WI38 (cell line): ENCODE results near the gene PKD1L1.

Source experiments
- H3K4me3 ChIP-seq: 2 replicates; pipeline ENCODE4 v1.5.1; 2011; ENCODE audit warnings: low read depth, mild to moderate bottlenecking, control low read depth, low read length
- TF ChIP-seq, protein P1 (sequence below): IDR thresholded peaks from 2 replicates; pipeline ENCODE4 v1.5.1; 2012; ENCODE audit warnings: low read depth, mild to moderate bottlenecking, control low read depth, low read length

PKD1L1 gene

DNA sequence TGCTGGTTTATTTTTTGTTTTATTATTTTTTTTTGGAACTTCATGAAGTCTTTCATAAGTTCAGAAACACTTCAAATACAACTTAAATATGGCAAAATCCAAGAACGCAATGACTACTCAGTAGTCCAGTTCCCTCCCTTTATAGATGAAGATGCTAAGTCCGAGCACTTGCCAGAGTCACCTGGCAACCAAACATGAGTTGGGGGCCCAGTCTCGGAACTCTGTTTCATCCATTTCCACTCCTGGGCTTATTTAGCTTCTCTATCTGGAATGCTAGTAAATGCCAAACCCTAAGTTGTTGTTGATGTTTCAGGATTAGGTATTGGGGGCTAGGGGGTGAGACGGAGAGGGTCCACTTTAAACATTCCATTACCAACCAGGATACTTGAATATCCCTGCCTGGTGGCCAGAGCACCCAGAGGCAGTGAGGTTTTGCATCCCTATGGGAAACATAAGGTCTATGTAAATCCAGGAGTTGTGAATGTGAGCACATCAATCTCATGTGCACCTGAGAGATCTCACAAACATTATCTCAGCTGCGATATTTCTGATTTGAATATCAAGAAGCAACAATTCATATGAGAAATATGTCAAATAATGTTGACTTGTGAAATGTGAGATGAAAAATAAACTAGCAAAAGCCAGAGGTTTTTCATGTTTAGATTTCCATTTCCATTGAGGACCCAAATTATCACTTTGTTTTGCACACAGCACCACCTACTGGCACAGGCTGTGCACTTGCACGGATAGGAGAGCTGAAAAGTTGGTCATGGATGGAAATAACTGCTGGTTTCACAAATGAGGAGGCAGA lies 129.3 kb downstream of the PKD1L1 start:
- no peak overlapping the region for H3K4me3 ChIP-seq
- TF ChIP-seq, protein P1, sequence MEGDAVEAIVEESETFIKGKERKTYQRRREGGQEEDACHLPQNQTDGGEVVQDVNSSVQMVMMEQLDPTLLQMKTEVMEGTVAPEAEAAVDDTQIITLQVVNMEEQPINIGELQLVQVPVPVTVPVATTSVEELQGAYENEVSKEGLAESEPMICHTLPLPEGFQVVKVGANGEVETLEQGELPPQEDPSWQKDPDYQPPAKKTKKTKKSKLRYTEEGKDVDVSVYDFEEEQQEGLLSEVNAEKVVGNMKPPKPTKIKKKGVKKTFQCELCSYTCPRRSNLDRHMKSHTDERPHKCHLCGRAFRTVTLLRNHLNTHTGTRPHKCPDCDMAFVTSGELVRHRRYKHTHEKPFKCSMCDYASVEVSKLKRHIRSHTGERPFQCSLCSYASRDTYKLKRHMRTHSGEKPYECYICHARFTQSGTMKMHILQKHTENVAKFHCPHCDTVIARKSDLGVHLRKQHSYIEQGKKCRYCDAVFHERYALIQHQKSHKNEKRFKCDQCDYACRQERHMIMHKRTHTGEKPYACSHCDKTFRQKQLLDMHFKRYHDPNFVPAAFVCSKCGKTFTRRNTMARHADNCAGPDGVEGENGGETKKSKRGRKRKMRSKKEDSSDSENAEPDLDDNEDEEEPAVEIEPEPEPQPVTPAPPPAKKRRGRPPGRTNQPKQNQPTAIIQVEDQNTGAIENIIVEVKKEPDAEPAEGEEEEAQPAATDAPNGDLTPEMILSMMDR: peak; percentile 95

DNA sequence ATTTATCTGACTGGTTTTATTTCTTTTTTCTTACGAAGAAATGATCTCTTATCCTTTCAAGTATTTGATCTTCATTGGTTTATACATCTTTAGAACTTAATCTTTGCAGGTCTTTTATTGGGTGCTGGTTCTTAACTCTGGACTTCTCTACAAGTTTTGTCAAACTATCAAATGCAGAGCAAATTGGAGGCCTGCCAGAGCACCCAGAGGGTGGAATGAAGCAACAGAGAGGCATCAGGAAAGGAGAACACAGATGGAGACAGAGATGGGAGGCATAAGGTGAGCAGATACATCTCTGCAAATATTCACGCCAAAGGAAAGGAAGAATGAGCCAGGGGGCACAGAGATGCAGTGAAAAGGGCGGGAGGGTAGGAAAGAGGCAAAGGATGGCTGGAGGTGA lies 130.3 kb downstream of the PKD1L1 start:
- TF ChIP-seq, protein P1: no peak
- no peak overlapping the region for H3K4me3 ChIP-seq

DNA sequence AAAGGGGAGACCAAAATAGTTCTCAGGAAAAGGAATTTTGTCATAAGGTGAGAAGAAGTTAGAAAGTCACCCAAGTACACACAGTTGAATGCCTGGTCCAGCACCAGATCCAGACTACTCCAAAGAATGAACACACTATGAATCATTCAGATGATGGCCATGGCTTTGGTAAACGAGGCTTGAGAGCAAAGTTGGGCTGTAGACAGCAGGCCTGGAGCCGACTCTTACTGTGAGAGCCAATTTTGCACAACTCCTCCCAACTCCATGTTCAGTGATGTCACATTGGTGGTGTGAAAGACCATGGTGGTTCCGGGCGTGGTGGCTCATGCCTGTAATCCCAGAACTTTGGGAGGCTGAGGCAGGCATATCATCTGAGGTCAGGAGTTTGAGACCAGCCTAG lies 131.6 kb downstream of the PKD1L1 start:
- no peak overlapping the region for H3K4me3 ChIP-seq
- TF ChIP-seq, protein P1: no peak

DNA sequence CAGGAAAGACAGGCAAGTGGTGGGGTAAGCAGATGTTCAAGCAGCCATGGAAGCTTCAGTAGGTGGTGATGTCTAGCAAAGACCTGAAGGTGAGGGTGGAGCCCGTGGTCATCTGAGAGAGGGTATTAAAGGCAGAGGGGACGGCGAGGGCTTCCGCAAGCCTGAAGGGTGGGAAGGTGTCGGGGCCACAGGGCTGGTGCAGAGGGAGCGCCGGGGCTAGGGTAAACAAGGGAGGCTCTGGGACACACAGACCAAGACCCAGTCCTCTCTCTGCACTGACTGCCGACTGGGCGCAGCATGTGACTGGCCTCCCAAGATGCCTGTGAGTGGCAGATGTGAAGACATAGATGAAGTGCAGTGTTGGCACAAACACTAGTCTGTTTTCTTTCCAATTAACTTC lies 132.4 kb downstream of the PKD1L1 start:
- no peak overlapping the region for H3K4me3 ChIP-seq
- TF ChIP-seq, protein P1: no peak

DNA sequence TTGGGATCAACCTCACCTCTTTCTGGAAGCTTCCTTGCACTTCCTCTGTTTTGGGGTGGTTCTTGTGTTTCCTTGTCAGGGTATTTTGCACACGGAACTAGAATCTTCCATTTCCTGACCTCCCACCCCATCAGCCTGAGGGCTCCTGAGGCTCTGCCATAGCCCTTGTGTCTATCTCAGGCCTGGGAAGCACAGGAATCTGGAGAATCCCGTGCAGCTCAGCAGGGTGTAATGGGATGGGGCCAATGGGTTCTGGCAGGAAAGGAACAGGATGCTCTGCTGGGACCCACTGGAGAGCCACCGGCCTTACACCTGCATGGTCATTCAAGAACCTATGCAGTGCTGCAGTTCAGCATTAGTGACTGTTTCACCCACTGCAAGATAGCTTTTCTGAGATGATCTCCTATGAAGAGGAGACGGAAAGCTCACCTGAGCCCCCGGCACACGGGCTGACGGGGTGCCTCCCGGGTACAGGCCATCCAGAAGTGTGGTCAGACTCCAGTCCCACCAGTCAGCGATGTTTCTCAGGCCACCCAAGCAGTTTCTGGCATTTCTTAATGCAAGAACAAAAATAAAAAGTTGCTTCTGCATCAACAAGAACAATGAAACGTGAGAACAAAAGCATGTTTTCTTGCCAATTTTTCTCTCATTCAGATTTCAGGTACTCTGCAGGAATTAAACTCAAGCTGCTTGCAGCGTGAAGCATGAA lies 133.2 kb downstream of the PKD1L1 start:
- TF ChIP-seq, protein P1: no peak

DNA sequence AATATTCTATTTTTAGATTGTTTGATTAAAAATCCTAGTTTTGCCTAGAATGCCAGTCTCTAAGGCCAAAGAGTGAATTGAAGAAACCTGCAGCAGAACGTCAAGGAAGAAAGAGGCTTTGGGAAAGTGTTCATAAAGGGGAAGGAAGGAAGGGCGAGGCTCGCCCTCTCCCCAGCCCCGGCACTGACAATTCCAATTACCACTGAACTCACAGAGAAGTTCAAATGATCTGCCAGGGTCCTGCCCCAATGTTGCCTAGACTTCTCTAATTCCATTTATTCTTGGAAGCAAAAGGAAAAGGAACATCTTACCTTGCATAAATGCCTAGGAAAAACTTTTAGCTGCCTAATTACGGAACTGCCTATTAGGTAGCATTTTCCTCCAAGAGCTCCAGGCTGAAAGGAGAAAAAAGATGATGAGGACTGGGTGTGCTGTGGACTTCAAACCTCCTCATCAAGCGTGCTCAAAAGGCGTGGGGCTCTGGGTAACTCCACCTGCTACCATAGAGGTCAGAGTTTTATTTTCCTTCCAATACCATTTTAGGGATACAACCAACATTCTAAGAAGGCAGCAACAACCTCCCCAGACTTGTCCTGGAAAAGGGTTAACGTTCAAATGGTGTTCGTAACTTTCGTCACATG lies 134.5 kb downstream of the PKD1L1 start:
- TF ChIP-seq, protein P1: no peak
- H3K4me3 ChIP-seq: no peak overlapping the region

More for the DNA sequence above, 133.2 kb downstream of the PKD1L1 start:
- no peak overlapping the region for H3K4me3 ChIP-seq
